HUES48 (cell line): ENCODE measurements around the gene PPP1R3F.

Source experiments
- H3K27ac ChIP-seq: one replicate; pipeline ENCODE4 v1.7.0; 2013; ENCODE audit warnings: low read depth, low read length, inconsistent platforms
- H3K27me3 ChIP-seq: 2 replicates; pipeline ENCODE4 v1.6.1; 2013; ENCODE audit warnings: mild to moderate bottlenecking, low read length; ENCODE audit not compliant: control insufficient read depth, insufficient read depth
- H3K36me3 ChIP-seq: 2 replicates; pipeline ENCODE4 v1.6.1; 2013; ENCODE audit warnings: low read length; ENCODE audit not compliant: control insufficient read depth, insufficient read depth
- H3K4me1 ChIP-seq: 2 replicates; pipeline ENCODE4 v1.6.1; 2013; ENCODE audit warnings: mild to moderate bottlenecking, low read length; ENCODE audit not compliant: control insufficient read depth, insufficient read depth
- H3K4me3 ChIP-seq: 2 replicates; pipeline ENCODE4 v1.5.1; 2013; ENCODE audit warnings: mild to moderate bottlenecking, low read depth, low read length
- H3K9ac ChIP-seq: 2 replicates; pipeline ENCODE4 v1.6.1; 2013; ENCODE audit warnings: mild to moderate bottlenecking, low read depth, low read length, moderate library complexity
- H3K9me3 ChIP-seq: 2 replicates; pipeline ENCODE4 v1.6.1; 2013; ENCODE audit warnings: low read length; ENCODE audit not compliant: control insufficient read depth, insufficient read depth

PPP1R3F gene

DNA sequence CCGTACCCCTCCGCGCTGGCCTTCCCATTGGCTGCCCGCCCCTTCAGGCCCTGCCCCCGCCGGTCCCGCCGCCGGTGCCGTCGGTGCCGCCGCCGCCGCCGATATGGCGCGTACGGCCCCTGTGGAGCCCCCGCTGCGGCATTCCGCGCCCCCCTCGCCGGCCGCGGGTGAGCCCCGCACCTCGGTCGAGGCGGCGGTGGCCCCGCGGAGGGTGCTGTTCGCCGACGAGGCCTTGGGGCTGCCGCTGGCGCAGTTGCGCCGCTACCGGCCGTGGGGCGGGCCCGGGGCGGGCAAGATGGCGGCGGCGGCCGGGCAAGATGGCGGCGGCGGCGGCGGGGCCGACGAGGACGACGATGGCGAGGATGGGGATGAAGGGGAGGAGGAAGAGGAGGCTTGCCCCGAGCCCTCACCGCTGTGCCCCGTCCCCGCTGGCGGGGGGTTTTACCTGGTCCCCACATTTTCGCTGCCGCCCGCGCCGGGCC is at the start of gene PPP1R3F:
Gene PPP1R3F, plus strand, starts transcription at position 27 of the 482 bp plus-strand sequence. Its CDS starts 77 bp downstream, at position 104.
- peaks cover 3% of the 10 kb centered on the region; the same call in 1 of the 2 replicates for H3K36me3 ChIP-seq
- no peaks in the 10 kb centered on the region for H3K27me3 ChIP-seq
- H3K4me3 ChIP-seq, result peak within 1 kb of the TSS; percentile 81
- peaks cover 17% of the 10 kb centered on the region for H3K9me3 ChIP-seq
- no peaks in the 10 kb centered on the region for H3K4me1 ChIP-seq
- peak within 1 kb of the TSS; percentile 94 for H3K27ac ChIP-seq
- H3K9ac ChIP-seq, result peak within 1 kb of the TSS; percentile 85

- Histone ChIP-seq H3K9me3 (peaks cover 10% of the 10 kb centered on the region; the same call in 1 of the 2 replicates), H3K4me1 (no peaks in the 10 kb centered on the region), H3K27me3 (no peaks in the 10 kb centered on the region), H3K36me3 (no peaks in the 10 kb centered on the region), H3K27ac (no peak overlapping the region), H3K4me3 (no peak overlapping the region), H3K9ac (no peak overlapping the region)
Observed at GRCh38 chrX:49220100-49220499, 49.5 kb upstream of the PPP1R3F start.

DNA sequence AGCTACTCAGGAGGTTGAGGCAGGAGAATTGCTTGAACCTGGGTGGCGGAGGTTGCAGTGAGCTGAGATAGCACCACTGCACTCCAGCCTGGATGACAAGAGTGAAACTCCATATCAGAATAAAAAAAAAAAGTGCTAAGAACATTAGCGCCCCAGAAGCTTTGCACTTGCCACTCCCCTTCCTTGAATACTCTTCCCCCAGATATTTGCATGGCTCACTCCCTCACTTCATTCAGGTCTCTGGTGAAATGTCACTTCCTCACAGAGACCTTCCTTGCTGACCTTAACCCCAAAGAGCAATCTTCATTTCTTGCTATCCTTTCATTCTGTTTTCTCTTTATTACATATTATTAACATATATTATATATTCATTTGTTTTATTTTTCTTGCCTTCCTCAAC is 47.7 kb upstream of the PPP1R3F start:
- H3K36me3 ChIP-seq, result no peaks in the 10 kb centered on the region
- H3K27me3 ChIP-seq, result no peaks in the 10 kb centered on the region
- no peaks in the 10 kb centered on the region for H3K4me1 ChIP-seq
- H3K9ac ChIP-seq, result no peak overlapping the region
- no peak overlapping the region for H3K27ac ChIP-seq
- no peak overlapping the region for H3K4me3 ChIP-seq
- peaks cover 10% of the 10 kb centered on the region; the same call in 1 of the 2 replicates for H3K9me3 ChIP-seq

DNA sequence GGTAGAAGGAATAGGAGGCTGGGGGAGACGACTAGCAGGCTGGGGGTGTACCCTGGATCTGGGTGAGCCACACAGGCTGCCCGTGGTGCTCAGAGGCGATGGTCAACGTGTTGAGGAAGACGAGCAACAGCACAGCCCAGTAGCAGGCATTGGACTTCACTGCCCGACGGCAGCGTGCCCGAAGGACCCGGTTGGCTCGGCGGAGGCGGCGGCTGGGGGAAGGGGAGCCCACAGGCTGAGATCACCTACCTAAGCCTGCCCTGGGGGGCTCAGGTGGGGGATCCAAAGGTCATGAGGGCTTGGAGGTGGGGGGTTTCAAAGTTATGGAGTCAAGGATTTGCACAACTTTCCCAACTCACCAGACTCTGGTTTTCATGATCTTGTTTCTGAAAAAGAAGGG is 43.7 kb upstream of the PPP1R3F start:
- Histone ChIP-seq H3K27me3 (no peaks in the 10 kb centered on the region), H3K9ac (no peak overlapping the region), H3K4me1 (no peaks in the 10 kb centered on the region), H3K9me3 (peaks cover 4% of the 10 kb centered on the region; the same call in 1 of the 2 replicates), H3K27ac (no peak overlapping the region), H3K36me3 (no peaks in the 10 kb centered on the region), H3K4me3 (no peak overlapping the region)

- Histone ChIP-seq H3K27me3 (no peaks in the 10 kb centered on the region), H3K4me1 (no peaks in the 10 kb centered on the region), H3K4me3 (no peak overlapping the region), H3K27ac (no peak overlapping the region), H3K9me3 (peaks cover 7% of the 10 kb centered on the region; the same call in 1 of the 2 replicates), H3K36me3 (no peaks in the 10 kb centered on the region), H3K9ac (no peak overlapping the region)
Observed at GRCh38 chrX:49226946-49227345, 42.6 kb upstream of the PPP1R3F start.

DNA sequence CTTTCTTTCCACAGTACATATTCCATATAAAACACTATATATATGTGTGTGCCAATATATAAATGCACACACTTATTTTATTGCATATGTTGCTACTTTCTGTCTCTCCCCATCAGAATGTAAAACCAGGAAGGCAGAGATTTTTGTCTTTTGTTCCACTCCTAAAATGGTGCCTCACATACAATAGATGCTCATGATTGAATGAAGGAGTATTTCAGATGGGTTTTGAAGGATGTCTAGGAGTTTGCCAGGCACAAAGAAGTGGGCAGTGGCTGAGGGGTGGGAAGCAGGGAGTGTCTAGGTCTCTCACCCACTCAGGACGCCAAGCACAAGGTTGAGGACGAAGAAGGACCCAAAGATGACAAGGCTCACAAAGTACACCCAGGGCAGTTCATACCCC is 41.9 kb upstream of the PPP1R3F start:
- no peaks in the 10 kb centered on the region for H3K36me3 ChIP-seq
- no peaks in the 10 kb centered on the region for H3K27me3 ChIP-seq
- H3K4me1 ChIP-seq, result no peaks in the 10 kb centered on the region
- no peak overlapping the region for H3K4me3 ChIP-seq
- no peak overlapping the region for H3K27ac ChIP-seq
- no peak overlapping the region for H3K9ac ChIP-seq
- H3K9me3 ChIP-seq, result peaks cover 7% of the 10 kb centered on the region; the same call in 1 of the 2 replicates

GRCh38 chrX:49228185-49228584 is 41.4 kb upstream of the PPP1R3F start:
- H3K27ac ChIP-seq, result no peak overlapping the region
- no peaks in the 10 kb centered on the region for H3K36me3 ChIP-seq
- H3K27me3 ChIP-seq, result no peaks in the 10 kb centered on the region
- peaks cover 7% of the 10 kb centered on the region; the same call in 1 of the 2 replicates for H3K9me3 ChIP-seq
- no peak overlapping the region for H3K9ac ChIP-seq
- no peaks in the 10 kb centered on the region for H3K4me1 ChIP-seq
- H3K4me3 ChIP-seq, result no peak overlapping the region

- no peaks in the 10 kb centered on the region for H3K4me1 ChIP-seq
Observed at GRCh38 chrX:49230500-49231232, 38.9 kb upstream of the PPP1R3F start.

DNA sequence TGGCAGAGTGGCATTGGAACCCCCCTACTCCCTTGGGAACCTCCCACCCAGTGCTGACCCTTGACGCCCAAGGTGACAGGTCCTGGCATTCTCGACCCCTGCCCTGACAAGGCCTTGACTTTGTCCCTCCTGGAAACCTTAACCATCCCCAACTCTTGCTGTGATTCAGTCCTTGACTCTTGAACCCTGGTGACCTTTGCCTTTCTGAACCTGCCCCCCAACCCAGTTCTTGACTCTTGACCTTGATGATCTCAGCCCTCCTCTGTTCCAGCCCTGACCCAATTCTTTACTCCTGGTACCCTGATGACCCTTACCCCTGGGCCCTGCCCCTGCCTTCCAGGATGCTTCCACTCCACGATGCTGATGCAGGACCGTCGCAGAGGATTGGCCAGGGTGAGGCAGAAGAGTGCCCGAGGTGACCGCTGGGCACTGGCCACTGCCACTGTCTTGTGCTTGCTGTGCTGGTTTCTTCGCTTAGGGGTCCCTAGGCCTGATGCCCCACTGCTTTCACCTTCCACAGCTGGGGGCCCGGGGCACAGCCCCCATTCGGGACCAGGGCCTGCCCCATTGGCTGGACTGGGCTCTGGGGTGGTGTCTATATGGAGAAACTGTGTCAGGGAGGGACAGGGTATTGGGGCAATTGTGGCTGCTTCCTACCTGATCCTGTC is 38.1 kb upstream of the PPP1R3F start:
- H3K4me3 ChIP-seq, result peak overlapping the region; percentile 29; the same call in 1 of the 2 replicates
- H3K27ac ChIP-seq, result no peak overlapping the region
- H3K9ac ChIP-seq, result no peak overlapping the region
- H3K4me1 ChIP-seq, result no peaks in the 10 kb centered on the region
- peaks cover 3% of the 10 kb centered on the region; the same call in 1 of the 2 replicates for H3K9me3 ChIP-seq
- no peaks in the 10 kb centered on the region for H3K27me3 ChIP-seq
- H3K36me3 ChIP-seq, result no peaks in the 10 kb centered on the region

More at GRCh38 chrX:49230500-49231232, 38.9 kb upstream of the PPP1R3F start:
- Histone ChIP-seq H3K27me3 (no peaks in the 10 kb centered on the region), H3K9ac (peak overlapping the region; percentile 17; the same call in 1 of the 2 replicates), H3K9me3 (peaks cover 3% of the 10 kb centered on the region; the same call in 1 of the 2 replicates), H3K4me3 (peak overlapping the region; percentile 59), H3K27ac (peak overlapping the region; percentile 35), H3K36me3 (no peaks in the 10 kb centered on the region)

DNA sequence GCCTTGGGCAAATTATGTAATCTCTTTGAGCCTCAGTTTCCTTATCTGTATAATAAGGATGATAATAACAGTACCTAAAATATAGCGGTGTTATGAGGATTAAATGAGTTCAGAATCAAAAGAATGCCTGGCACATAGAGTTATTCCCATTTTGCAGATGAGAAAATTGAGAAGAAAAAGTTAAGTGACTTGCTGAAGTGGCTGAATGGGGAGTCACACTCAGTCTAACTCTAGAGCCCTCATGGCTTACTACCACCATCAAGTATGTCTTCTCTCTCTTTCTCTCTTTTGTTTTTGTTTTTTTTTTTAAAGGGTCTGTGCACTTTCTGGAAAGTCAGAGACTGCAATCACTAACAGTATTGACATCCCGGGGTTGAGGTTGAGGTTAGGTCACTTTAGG is 37.1 kb upstream of the PPP1R3F start:
- no peaks in the 10 kb centered on the region for H3K4me1 ChIP-seq
- no peak overlapping the region for H3K27ac ChIP-seq
- H3K9me3 ChIP-seq, result peaks cover 6% of the 10 kb centered on the region; the same call in 1 of the 2 replicates
- H3K9ac ChIP-seq, result no peak overlapping the region
- no peaks in the 10 kb centered on the region for H3K27me3 ChIP-seq
- no peak overlapping the region for H3K4me3 ChIP-seq
- no peaks in the 10 kb centered on the region for H3K36me3 ChIP-seq

- Histone ChIP-seq H3K4me3 (no peak within 1 kb of the TSS), H3K36me3 (no peaks in the 10 kb centered on the region), H3K9me3 (peaks cover 7% of the 10 kb centered on the region; the same call in 1 of the 2 replicates), H3K4me1 (no peaks in the 10 kb centered on the region), H3K9ac (no peak within 1 kb of the TSS), H3K27ac (no peak within 1 kb of the TSS), H3K27me3 (no peaks in the 10 kb centered on the region)
Observed at GRCh38 chrX:49233176-49233575, 36.4 kb upstream of the PPP1R3F start, which contains the start of gene CACNA1F. Gene CACNA1F, minus strand, starts transcription at chrX:49233340. Its CDS starts 31 bp downstream, at chrX:49233309.
